Measurements from ENCODE around the gene APOA5.
"Not testable (repeated sequence)": the region's sequence is repeated elsewhere in the genome, so short reads cannot be mapped to it uniquely, and the experiment has no call there.

Gene APOA5

DNA sequence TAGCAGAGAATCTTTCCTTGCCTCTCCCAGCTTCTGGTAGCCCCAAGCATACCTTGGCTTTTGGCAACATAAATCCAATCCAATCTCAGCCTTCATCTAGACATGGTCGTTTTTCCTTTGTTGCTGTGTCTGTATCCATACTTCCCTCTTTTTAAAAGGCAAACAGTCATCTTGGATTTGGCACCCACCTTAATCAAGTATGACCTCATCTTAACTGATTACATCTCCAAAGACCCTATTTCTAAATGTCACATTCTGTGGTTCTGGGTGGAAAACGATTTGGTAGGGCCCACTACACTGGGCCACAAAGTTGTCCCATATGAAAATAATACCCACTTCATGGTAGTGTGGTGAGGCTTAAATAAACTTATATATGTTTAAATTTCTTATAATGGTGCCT is 19.7 kb downstream of the APOA5 start:
- no peak for DNase-seq

DNA sequence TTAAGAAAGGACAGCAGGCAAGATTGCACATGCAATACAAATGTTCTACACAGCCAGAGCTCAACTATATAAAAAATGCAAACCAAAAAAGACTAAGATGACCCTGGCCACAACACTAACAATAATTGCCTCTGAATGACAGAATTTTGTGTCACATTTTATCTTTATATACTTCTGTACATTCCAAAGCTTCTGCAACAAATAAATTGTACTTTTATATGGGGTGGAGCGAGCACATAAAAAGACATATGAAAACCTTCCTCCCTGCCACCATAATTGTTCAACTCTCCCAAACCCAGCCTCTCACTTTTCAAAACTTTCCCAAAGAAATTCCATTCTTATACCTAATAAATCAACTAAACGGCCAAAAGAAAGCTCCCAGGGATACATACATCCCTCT is 29.5 kb downstream of the APOA5 start:
- DNase-seq, result no peak

DNA sequence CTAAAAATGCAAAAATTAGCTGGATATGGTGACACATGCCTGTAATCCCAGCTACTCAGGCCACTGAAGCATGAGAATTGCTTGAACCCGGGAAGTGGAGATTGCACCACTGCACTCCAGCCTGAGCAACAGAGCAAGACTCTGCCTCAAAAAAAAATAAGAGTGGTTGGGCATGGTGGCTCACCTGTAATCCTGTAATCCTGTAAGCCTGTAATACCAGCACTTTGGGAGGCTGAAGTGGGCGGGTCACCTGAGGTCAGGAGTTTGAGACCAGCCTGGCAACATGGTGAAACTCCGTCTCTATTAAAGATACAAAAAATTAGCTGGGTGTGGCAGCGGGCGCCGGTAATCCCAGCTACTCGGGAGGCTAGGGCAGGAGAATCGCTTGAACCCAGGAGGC is 35.6 kb downstream of the APOA5 start:
- not testable (repeated sequence) for DNase-seq

DNA sequence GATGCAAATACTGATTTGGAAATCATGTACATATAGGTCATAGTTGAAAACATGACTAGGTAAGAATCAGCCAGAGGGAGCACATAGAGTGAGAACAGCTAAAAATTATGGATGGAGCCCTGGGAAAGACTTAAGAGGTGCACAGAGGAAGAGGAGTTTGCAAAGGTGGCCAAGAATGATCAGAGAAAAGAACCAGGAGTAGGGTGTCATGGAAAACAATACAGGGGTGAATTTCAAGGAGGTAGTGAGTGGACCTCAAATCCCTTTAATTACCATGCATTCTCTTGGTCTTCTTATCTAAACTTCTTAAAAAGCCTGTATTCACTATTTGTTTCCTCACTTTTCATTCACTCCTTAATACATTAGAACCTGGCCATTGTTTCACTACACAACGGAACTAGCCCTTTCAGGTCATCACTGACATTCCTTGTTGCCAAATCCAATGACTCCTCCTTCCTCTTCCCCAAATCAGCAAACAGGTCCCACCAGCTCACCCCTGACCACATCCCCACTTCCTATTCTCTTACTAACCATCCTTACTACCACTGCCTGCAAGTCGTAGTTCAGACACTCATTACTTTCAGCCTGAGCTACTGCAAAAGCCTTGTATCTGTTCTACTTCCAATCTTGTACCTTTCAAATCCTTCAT is 41.5 kb downstream of the APOA5 start:
- DNase-seq, result no peak

DNA sequence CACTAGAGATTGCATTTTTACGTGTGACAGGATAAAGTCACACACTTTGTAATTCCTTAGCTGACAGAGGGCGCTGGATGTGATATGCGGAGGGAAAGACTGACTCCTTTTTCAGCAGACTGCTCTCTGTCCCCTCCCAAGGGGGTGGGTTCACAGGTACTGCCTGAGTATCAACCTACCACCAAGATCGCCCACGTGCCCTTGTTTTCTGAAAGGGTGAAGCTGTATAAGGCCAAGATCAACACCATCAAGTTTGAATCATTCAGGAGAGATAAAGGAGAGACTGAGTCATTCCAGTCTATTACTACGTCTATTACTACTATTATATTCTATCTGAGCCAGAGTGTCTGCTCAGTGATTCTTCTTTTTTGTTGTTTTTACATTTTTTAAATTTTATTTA is 49.6 kb downstream of the APOA5 start:
- DNase-seq, result no peak

DNA sequence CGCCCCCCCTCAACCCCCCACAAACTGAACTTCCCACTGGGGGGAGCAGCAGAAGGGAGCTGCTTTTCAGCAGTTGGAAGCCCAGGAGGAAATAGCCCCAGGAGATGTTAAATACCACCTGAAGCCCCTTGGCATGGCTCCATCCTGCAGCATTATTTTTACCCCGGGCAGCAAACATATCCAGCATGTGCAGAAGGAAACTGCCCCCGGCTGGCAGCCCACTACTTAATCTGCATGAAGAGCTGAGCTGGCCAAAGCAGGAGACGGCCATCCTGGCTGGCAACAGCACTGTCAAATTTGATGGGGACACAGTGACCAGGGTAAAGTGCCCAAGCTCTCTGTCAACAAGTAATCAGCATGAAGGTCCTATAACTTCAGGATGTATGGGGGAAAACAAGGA is 50.9 kb downstream of the APOA5 start:
- DNase-seq, result no peak
